GM19438 (cell line): ENCODE measurements around the gene RNF5.
A peak's percentile ranks its signal among the peaks of the same experiment; 100 is the strongest.
"Not testable (repeated sequence)": the region's sequence is repeated elsewhere in the genome, so short reads cannot be mapped to it uniquely, and the experiment has no call there.

Experiments used
- ATAC-seq: cut with Tn5 transposase; IDR thresholded peaks from one replicate; pipeline ENCODE4 v1.9.1; 2021; ENCODE audit warnings: low read depth; ENCODE audit not compliant: unreplicated experiment

Gene RNF5, protein sequence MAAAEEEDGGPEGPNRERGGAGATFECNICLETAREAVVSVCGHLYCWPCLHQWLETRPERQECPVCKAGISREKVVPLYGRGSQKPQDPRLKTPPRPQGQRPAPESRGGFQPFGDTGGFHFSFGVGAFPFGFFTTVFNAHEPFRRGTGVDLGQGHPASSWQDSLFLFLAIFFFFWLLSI

DNA sequence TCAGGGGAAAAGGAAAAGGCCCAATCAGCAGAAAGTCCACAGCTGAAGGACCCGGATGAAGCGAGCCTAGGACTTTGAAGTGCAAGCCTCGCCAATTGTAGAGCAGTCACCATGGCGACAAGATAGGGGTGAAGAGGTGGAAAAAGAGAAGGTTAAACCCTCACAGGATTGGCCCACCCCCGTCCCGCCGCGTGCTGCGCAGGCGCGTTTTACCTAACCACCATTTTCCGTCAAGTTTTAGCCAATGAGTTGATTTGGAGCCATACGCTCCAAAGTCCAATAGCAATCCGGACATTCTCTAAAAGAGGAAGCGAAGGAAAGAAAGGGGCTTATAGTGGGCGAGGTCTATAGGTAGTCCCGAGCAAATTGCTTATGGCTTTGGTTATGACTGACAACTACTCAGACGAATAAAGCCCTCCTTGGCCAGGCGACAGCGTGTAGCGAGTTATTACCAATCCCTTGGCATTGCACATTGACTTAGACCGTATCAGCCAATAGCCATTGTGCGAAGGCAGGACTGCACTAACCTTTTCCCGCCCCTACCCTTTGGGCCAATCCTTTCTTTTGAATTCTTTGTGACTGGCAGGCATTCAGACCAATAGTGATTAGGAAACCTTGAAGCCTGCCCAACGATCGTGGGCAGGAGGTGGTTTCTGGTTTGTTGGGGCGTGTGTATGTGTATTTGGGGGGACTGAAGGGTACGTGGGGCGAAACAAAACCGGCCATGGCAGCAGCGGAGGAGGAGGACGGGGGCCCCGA, at the start of gene RNF5:
Gene RNF5 (plus strand): TSS at position 618 of the 759 bp plus-strand sequence. CDS start 107 bp downstream, at position 725.
- ATAC-seq, result peak; percentile 71

DNA sequence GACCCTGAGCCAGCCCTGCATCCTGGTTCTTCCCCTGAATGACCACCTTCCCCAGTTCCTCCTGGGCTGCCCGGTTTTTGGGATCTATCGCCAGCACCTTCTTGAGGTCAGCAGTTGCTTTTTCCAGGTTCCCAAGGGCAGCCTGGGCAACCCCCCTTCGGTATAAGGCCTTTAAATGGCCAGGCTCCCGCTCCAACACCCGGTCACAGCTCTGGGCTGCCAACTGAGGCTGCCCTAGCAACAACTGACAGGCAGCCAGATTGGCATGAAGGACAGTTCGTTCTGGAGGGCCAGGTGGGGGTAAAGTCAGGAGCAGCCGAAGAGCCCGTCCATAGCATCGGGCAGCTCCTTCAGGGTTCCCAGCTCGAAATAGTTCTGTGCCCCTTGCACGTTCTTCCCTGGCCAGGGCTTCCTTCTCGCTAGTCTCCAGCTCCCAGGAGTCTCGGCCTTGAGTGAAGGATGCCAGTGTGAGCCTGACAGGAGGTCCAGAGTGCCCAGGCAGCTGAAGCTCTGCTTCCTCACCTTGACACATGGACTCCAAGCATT, 49.4 kb upstream of the RNF5 start:
- no peak for ATAC-seq

DNA sequence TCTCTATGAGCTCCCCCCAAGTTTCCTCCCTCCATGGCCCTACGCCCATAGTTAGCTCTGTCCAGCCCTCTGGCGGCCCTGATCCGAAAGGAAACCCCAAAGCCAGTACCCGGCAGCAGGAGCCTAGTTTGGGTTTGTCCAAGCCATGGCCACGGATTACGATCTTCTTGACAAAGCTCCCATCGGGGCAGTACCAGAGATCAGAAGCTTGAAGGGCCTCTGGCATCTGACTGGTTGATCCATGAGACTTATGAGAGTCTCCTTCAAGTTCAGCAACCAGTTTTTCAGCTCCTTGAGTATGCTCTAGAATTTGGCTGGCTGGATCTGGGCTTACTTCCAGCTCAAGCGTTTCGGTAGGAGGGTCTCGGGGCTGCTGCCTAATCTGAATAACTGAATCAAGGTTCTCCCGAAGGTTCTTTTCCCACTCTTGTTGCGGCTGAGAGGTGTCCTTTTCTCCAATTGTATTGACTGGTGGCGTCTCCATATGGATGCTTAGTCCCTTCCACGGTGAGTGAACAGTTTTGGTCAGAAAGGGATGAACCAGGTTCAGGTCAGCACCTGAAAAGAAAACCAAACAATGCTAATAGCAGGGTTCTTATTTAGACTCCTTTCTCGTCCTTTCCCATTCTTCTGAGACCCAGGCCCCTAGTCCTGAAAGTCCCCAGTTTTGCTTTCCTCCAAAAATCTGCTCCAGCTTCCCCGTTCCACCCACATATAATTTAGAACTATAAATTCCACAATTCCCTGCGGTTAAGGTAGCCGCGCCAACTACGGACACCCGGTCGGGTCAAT, 48.7 kb upstream of the RNF5 start:
- no peak for ATAC-seq

GRCh38 chr6:32131439-32131948, 46.7 kb upstream of the RNF5 start:
- no peak for ATAC-seq

- ATAC-seq, result no peak
These were observed 46.1 kb upstream of the RNF5 start for GRCh38 chr6:32132110-32132509.

DNA sequence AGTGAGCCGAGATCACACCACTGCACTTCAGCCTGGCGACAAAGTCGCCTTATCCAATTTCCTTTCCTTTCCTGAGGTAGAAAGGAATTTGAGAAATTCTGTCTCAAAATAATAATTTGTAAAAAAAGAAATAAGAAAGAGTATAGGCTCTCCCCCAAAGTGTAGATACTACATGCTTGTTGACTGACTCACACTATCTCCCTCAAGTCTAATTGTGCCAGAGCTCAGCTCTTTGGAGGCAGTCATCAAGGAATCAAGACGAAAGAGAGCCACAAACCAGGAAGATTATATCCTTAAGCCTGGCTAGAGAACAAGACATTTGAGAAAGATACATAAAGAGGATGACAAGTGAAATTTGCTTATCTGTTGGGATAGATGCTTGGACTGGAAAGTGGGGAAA, 44.4 kb upstream of the RNF5 start:
- no peak for ATAC-seq

GRCh38 chr6:32137454-32137853, 40.8 kb upstream of the RNF5 start:
- ATAC-seq, result no peak

- ATAC-seq, result no peak
These were observed 38.6 kb upstream of the RNF5 start for GRCh38 chr6:32139590-32139989.

- ATAC-seq, result no peak
These were observed 37.7 kb upstream of the RNF5 start for GRCh38 chr6:32140420-32141046.

- not testable (repeated sequence) for ATAC-seq
These were observed 34.0 kb upstream of the RNF5 start for GRCh38 chr6:32144238-32144637.

DNA sequence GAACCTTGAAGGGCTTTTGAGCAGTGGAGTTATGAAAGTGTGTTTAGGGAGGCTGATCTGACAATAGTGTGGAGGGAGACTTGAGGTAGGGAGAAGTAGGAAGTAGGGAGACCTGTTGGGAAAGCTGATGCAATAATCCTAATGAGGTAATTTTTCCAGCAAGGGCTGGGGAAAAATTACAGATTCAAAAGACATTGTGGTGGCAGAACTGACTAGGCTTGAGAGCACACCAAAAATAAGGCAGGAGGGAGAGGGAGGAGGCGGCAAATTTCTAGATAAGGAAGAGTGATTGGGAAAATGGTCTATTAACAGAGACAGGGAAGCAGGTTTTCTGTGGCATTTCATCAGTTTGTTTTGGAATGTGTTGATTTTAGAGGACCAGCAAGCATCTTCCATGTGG, 31.9 kb upstream of the RNF5 start:
- no peak for ATAC-seq

DNA sequence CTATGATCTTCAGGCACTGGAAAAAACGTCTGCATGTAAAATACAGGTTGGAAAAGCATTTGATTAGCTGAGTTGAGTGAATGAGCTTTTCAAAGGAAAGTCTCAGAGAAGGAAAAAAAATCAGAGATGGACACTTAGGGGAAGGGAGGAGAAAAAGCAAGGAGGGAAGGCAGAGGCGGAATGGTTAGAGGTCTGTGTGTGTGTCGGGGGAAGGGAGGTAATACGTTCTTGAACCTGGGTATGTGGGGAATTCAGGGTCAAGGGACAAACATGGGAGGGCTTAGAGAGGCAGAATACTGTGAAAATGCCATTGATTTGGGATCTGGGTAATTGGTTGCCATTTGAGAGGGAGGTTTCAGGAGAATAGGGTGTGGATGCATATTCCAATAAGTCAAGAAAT, 31.5 kb upstream of the RNF5 start:
- no peak for ATAC-seq

GRCh38 chr6:32147401-32148132, 30.6 kb upstream of the RNF5 start:
- no peak for ATAC-seq

- no peak for ATAC-seq
These were observed 29.7 kb upstream of the RNF5 start for GRCh38 chr6:32148289-32149091.

- no peak for ATAC-seq
These were observed 29.0 kb upstream of the RNF5 start for GRCh38 chr6:32149092-32149755.

GRCh38 chr6:32149932-32150870, 28.0 kb upstream of the RNF5 start:
- no peak for ATAC-seq

DNA sequence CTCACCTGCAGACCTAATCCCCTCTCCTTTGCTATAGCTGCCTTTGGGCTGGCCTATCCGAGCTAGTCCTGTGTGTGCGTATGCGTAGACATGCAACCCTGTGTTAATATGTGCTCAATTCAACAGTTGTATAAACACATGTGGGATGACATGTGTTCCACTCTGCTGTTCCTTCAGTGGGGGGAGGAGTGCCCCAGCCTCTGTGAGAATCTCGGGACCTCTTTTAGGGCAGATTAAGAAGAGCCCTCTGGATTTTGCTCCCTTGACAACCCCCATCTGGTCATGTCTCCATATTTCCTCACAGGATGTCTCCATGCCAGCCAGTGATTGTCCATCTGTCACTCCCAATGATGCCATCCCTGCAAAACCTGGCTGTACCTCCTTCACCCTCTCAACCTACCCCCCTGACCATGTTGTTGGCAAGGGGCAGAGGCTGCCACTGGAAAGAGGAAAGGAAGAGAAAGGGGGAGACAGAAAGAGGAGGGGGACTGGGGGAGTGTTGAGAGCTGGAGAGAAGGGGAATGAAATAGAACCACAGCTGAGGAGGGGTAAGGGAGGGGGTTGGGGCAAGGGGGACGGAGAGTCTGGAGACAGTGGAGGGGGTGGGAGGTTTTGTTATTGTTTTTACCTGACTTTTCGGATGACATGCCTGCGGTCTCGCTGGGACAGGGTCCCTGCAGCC, 26.9 kb upstream of the RNF5 start:
- no peak for ATAC-seq
